ENCODE measurements around the gene MAFF. TPM values are rescaled to one million over a fixed set of nuclear protein-coding genes. Genes with fewer than 3 reads are reported as not detected.

MAFF gene
- total RNA-seq, 1 experiment from 2014 or later = 6.4 TPM

- H3K27me3 ChIP-seq (ENCODE audit: control insufficient read depth, insufficient read depth, low read length) = no peaks in the 10 kb centered on the region
- no peak overlapping the region for H3K27ac ChIP-seq (ENCODE audit: low read length)
- no peaks in the 10 kb centered on the region for H3K36me3 ChIP-seq (ENCODE audit: control insufficient read depth, insufficient read depth, low read length)
- no peak overlapping the region for H3K4me3 ChIP-seq (ENCODE audit: low read depth in 2 of 2, low read length in 2 of 2)
- no peak for TF ChIP-seq SIN3A (IDR thresholded peaks at IDR 0.05; ENCODE audit: borderline replicate concordance, insufficient read depth, low read depth, low read length)
- no peak for TF ChIP-seq POLR2AphosphoS5 (IDR thresholded peaks at IDR 0.05; ENCODE audit: low read depth, low read length)
- TF ChIP-seq CTCF (IDR thresholded peaks at IDR 0.05) = no peak
- no peak for TF ChIP-seq REST (IDR thresholded peaks at IDR 0.05; ENCODE audit: insufficient read depth in 1 of 2, low read depth in 2 of 2, low read length in 1 of 2)
- TF ChIP-seq TCF7L2 (IDR thresholded peaks at IDR 0.05; ENCODE audit: low read depth, low read length) = no peak
- no TSS peak for BruUV-seq (replicated peaks)
- no peak for ATAC-seq
- ChIA-PET POLR2A (no interaction called here), CTCF (no interaction called here)
- no peak for DNase-seq (ENCODE audit: low read depth, low spot score)
- intact Hi-C loops (cut with micrococcal nuclease; ENCODE audit: unreplicated experiment) = no loop called here
- no peaks in the 10 kb centered on the region for H3K4me1 ChIP-seq (ENCODE audit: control insufficient read depth, insufficient read depth, low read length)
- in situ Hi-C loops (cut with HindIII; ENCODE audit: low pct_unique_long_range_greater_than_20kb, low sequenced_read_pairs) = no loop called here
- H3K9me3 ChIP-seq (ENCODE audit: control insufficient read depth, insufficient read depth, low read depth, low read length) = no peaks in the 10 kb centered on the region
Measured at GRCh38 chr22:38246692-38247091, 44.9 kb downstream of the MAFF start.

GRCh38 chr22:38247713-38248112 is 45.9 kb downstream of the MAFF start:
- no peaks in the 10 kb centered on the region for H3K27me3 ChIP-seq (ENCODE audit: control insufficient read depth, insufficient read depth, low read length)
- no peak overlapping the region for H3K4me3 ChIP-seq (ENCODE audit: low read depth in 2 of 2, low read length in 2 of 2)
- ChIA-PET POLR2A (no interaction called here), CTCF (no interaction called here)
- intact Hi-C loops (cut with micrococcal nuclease; ENCODE audit: unreplicated experiment) (no loop called here), in situ Hi-C loops (cut with HindIII; ENCODE audit: low pct_unique_long_range_greater_than_20kb, low sequenced_read_pairs) (no loop called here)
- no TSS peak for BruUV-seq (replicated peaks)
- H3K4me1 ChIP-seq (ENCODE audit: control insufficient read depth, insufficient read depth, low read length) = no peaks in the 10 kb centered on the region
- H3K27ac ChIP-seq (ENCODE audit: low read length) = no peak overlapping the region
- H3K9me3 ChIP-seq (ENCODE audit: control insufficient read depth, insufficient read depth, low read depth, low read length) = no peaks in the 10 kb centered on the region
- ATAC-seq (no peak), DNase-seq (ENCODE audit: low read depth, low spot score) (no peak)
- no peak for TF ChIP-seq CTCF (IDR thresholded peaks at IDR 0.05)
- TF ChIP-seq REST (IDR thresholded peaks at IDR 0.05; ENCODE audit: insufficient read depth in 1 of 2, low read depth in 2 of 2, low read length in 1 of 2) = no peak
- TF ChIP-seq TCF7L2 (IDR thresholded peaks at IDR 0.05; ENCODE audit: low read depth, low read length) = no peak
- TF ChIP-seq POLR2AphosphoS5 (IDR thresholded peaks at IDR 0.05; ENCODE audit: low read depth, low read length) = no peak
- TF ChIP-seq SIN3A (IDR thresholded peaks at IDR 0.05; ENCODE audit: borderline replicate concordance, insufficient read depth, low read depth, low read length) = no peak
- H3K36me3 ChIP-seq (ENCODE audit: control insufficient read depth, insufficient read depth, low read length) = no peaks in the 10 kb centered on the region

All from Panc1 (cell line).